ENCODE results near the gene GNPDA1.
A peak's percentile ranks its signal among the peaks of the same experiment; 100 is the strongest.

GNPDA1 gene

DNA sequence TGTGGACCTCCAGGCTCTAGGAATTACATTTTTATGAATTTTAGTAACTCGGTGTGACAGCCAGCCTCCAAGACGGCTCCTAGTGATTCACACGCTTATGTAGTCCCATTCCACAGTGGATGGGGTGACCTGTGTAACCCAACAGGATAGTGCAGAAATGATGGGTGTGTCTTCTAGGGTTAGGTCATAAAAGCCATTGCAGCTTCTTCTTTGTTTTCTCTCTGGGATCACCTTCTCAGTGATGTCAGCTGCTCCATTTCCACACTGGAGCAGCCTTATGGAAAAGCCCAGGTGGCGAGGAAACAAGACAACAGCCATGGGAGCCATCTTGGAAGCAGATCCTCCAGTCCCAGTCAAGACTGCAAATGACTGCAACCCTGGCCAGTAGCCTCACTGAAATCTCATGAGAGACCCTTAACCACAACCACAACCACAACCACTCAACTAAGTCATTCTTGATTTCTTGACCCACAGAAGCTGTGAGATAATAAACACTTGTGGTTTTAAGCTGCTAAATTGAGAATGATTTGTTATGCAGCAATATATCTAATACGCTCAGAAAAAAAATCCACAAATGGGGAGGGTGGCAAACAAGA, 5.1 kb upstream of the GNPDA1 start:
- DNase-seq (ENCODE audit: low spot score): peak; percentile 61
- in situ Hi-C loops (cut with MboI; ENCODE audit: low pct_unique_long_range_greater_than_20kb, low sequenced_read_pairs, unreplicated experiment): no loop called here
- TF ChIP-seq, protein P1, sequence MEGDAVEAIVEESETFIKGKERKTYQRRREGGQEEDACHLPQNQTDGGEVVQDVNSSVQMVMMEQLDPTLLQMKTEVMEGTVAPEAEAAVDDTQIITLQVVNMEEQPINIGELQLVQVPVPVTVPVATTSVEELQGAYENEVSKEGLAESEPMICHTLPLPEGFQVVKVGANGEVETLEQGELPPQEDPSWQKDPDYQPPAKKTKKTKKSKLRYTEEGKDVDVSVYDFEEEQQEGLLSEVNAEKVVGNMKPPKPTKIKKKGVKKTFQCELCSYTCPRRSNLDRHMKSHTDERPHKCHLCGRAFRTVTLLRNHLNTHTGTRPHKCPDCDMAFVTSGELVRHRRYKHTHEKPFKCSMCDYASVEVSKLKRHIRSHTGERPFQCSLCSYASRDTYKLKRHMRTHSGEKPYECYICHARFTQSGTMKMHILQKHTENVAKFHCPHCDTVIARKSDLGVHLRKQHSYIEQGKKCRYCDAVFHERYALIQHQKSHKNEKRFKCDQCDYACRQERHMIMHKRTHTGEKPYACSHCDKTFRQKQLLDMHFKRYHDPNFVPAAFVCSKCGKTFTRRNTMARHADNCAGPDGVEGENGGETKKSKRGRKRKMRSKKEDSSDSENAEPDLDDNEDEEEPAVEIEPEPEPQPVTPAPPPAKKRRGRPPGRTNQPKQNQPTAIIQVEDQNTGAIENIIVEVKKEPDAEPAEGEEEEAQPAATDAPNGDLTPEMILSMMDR (IDR thresholded peaks at IDR 0.05; ENCODE audit: extremely low read depth, insufficient read depth, missing control alignments): no peak

DNA sequence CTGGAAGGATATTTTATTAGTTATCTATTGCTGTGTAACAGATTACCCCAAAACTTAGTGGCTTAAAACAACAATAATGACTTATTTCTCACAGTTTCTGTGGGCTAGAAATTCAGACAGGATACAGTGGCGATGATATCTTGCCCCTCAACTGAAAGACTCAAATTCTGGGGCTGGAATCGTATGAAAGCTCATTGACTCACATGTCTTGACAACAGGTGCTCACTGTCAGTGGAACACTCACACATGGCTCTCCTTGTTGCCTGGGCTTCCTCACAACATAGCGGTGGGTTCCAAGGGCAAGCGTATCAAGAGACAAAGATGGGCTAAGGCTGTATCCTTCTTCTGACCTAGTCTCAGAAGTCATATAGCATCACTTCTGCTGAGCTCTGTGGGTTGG, 3.7 kb upstream of the GNPDA1 start:
- TF ChIP-seq, protein P1 (IDR thresholded peaks at IDR 0.05; ENCODE audit: extremely low read depth, insufficient read depth, missing control alignments): no peak
- in situ Hi-C loops (cut with MboI; ENCODE audit: low pct_unique_long_range_greater_than_20kb, low sequenced_read_pairs, unreplicated experiment): no loop called here
- no peak for DNase-seq (ENCODE audit: low spot score)

GRCh38 chr5:142015781-142016533, 3.1 kb upstream of the GNPDA1 start:
- in situ Hi-C loops (cut with MboI; ENCODE audit: low pct_unique_long_range_greater_than_20kb, low sequenced_read_pairs, unreplicated experiment): no loop called here
- DNase-seq (ENCODE audit: low spot score): no peak

GRCh38 chr5:142014911-142015584, 2.2 kb upstream of the GNPDA1 start:
- TF ChIP-seq, protein P1 (IDR thresholded peaks at IDR 0.05; ENCODE audit: extremely low read depth, insufficient read depth, missing control alignments): peak; percentile 65
- in situ Hi-C loops (cut with MboI; ENCODE audit: low pct_unique_long_range_greater_than_20kb, low sequenced_read_pairs, unreplicated experiment): no loop called here
- DNase-seq (ENCODE audit: low spot score): peak; percentile 69

More at GRCh38 chr5:142015781-142016533, 3.1 kb upstream of the GNPDA1 start:
- TF ChIP-seq, protein P1 (IDR thresholded peaks at IDR 0.05; ENCODE audit: extremely low read depth, insufficient read depth, missing control alignments): no peak

DNA sequence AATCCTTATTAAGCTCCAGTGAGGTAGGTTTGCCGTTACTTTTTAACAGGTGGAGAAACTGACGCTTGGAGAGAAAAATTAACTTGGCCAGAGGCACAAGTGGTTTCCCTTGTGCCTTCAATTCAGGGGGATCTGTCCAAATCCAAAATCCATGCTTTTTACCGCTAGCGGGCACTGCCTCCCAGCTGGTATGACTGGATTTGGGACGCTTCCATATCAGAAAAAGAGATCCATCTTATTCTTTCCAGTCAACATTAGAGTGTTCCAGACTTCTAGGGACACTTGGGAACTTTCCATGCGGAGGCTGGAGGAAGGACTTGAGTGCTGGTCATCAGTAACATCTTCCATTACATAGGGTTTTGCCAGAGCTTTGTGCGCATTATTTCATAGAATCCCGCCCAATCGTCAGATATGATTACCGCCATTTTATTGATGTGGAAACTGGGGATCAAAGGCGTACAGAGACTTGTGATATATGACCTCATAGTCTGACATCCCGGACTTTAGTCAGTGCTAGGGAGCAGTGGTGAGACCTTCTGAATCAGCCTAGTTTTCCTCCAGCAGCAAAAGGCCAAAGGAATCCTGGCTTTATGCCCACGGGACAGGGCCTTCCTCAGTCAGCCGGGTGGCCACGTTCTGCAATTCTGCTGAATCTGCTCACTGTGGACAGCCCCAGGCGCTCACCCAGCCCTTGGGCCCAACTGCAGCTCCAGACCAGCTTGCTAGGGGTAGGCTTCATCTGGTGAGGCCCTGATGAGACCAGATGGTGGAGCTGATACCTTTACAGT, 1.1 kb upstream of the GNPDA1 start:
- in situ Hi-C loops (cut with MboI; ENCODE audit: low pct_unique_long_range_greater_than_20kb, low sequenced_read_pairs, unreplicated experiment): no loop called here
- no peak for DNase-seq (ENCODE audit: low spot score)
- TF ChIP-seq, protein P1 (IDR thresholded peaks at IDR 0.05; ENCODE audit: extremely low read depth, insufficient read depth, missing control alignments): no peak

GRCh38 chr5:142012186-142012785, 541 bp downstream of the GNPDA1 start:
- DNase-seq (ENCODE audit: low spot score): no peak
- TF ChIP-seq, protein P1 (IDR thresholded peaks at IDR 0.05; ENCODE audit: extremely low read depth, insufficient read depth, missing control alignments): peak; percentile 34
- in situ Hi-C loops (cut with MboI; ENCODE audit: low pct_unique_long_range_greater_than_20kb, low sequenced_read_pairs, unreplicated experiment): no loop called here
